Hematopoietic multipotent progenitor cell treated with erythropoietin and hydrocortisone succinate and interleukin-3 and kit ligand, for 15 days (in vitro differentiated cells): ENCODE measurements around the gene EIF2B4.
"Not testable (repeated sequence)": the region's sequence is repeated elsewhere in the genome, so short reads cannot be mapped to it uniquely, and the experiment has no call there.

Experiments
- DNase-seq: peaks from one replicate; pipeline ENCODE4 v3.0.0-alpha.2; 2015; ENCODE audit warnings: low spot score

The EIF2B4 gene

DNA sequence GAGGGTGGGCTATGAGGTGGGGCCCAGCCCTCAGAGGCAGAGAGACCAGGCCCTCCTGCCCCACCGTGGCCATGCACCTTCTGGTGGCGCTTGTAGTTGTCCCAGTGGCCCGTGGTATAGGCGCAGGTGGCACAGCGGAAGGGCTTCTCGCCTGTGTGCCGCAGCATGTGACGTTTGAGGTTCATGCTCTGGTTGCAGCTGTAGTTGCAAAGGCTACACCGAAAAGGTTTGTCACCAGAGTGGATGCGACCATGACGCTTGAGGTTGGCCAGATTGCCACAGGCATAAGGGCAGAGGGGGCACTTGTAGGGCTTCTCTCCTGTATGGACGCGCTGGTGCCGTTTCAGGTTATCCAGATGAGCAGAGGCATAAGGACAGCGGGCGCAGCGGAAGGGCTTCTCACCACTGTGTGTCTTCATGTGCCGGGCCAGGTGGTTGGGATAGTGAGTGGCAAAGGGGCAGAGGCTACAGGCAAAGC is 7.5 kb upstream of the EIF2B4 start:
- no peak for DNase-seq

DNA sequence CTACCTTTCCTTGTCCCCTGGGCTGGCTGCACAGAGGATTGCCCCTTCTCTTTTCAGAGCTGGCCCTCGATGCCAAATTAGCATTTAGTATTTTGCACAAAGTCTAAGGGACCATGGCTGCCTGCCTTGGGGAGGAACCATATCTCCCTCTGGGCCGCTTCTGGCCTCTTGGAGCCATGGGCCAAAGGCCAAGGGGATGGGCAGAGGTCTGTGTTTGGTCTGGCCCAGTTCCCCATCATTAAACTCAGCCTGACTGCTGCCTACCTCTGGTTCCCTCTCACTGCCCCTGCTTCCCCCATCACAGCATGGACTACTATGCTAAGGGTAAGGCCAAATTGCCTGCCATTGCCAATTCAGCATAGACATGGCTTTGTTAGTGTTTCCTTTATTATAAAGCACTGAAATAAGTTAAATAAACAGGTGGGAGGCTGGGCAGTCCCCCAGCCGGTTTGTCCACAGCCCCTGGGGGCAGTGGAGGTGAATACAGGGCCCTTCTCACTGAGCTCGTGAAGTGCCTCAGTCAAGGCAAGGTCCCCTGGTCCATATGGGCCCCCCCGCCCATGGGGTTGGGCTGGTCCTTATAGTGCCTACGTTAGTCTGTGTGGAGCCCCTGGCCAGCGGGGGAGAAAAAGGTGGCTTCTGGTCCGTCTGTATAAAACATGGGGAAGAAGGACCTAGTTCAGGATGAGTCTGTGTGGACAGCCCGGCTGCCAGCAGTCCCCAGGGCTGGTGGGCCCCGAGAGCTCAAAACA is 6.9 kb upstream of the EIF2B4 start:
- DNase-seq = no peak

DNA sequence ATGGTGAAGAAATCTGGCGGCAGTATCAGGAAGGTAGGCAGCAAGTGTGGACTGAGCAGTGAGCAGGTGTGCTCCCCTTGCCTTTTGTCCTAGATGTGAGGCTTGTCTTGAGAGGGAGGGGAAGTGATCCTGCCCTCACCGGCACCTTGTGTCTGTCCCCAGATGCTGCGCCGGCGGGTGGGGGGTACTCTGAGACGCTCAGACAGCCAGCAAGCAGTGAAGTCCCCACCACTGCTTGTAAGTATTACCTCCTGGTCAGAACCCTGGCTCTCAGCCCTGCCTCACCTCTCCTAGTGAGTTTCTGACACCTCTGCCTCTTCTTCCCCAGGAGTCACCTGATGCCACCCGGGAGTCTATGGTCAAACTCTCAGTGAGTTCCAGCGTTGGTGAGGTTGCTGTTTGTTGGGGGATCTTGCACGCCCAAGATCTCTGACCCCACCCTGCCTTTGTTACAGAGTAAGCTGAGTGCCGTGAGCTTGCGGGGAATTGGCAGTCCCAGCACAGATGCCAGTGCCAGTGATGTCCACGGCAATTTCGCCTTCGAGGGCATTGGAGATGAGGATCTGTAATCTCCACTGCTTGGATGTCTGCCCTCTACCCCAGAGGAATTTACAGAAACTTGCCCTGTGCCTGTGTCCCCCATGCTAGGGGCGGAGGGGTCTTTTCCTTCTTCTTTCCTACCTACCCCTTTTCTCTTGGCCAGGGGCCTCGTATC is 6.2 kb upstream of the EIF2B4 start:
- no peak for DNase-seq

DNA sequence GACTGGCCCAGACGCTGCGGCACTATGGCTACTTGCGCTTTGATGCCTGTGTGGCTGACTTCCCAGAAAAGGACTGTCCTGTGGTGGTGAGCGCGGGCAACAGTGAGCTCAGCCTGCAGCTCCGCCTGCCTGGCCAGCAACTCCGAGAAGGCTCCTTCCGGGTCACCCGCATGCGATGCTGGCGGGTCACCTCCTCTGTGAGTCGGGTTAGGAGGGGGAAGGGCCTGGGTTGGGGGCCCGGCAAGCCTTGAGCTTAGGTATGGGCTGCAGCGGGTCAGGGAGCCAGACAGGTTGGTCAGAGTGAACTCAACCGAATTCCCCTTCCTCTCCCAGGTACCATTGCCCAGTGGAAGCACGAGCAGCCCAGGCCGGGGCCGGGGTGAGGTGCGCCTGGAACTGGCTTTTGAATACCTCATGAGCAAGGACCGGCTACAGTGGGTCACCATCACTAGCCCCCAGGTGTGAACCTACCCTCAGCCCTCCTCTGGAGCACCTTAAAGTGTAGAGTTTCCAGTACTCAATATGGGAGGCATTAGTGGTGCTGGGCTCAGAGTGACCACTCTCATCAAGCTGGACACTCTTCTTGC is 5.5 kb upstream of the EIF2B4 start:
- DNase-seq = no peak

DNA sequence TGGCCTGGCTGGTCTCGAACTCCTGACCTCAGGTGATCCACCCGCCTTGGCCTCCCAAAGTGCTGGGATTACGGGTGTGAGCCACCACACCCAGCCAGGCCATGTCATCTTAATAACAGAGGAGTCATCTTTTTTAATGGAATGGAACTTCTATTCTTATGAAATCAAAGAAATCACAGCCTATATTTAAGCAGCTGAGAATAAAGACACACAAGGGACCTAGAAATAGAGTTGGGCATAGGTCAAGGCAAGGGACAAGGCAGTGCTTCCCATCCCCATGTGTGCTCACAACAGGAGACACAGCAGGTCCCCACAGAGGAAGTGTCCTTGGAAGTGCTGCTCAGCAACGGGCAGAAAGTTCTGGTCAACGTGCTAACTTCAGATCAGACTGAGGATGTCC is 3.4 kb upstream of the EIF2B4 start:
- no peak for DNase-seq

DNA sequence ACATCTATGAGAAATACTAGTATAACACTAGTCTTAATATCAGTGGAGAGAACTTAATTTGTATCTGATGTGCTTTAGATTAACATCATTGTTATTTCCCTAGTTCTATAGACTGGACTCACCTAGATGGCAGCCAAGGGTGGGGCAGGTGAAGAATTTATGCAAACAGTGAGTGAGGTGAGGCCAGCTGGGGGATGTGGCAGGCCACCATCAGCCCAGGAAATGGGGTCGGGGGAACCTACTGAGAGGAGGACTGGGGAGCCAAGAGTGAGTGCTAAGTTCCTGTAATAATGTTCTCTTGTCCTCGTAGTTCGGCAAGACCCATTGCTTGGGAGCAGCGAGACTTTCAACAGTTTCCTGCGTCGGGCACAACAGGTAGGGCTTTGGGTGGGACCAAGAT is 2.8 kb upstream of the EIF2B4 start:
- no peak for DNase-seq

DNA sequence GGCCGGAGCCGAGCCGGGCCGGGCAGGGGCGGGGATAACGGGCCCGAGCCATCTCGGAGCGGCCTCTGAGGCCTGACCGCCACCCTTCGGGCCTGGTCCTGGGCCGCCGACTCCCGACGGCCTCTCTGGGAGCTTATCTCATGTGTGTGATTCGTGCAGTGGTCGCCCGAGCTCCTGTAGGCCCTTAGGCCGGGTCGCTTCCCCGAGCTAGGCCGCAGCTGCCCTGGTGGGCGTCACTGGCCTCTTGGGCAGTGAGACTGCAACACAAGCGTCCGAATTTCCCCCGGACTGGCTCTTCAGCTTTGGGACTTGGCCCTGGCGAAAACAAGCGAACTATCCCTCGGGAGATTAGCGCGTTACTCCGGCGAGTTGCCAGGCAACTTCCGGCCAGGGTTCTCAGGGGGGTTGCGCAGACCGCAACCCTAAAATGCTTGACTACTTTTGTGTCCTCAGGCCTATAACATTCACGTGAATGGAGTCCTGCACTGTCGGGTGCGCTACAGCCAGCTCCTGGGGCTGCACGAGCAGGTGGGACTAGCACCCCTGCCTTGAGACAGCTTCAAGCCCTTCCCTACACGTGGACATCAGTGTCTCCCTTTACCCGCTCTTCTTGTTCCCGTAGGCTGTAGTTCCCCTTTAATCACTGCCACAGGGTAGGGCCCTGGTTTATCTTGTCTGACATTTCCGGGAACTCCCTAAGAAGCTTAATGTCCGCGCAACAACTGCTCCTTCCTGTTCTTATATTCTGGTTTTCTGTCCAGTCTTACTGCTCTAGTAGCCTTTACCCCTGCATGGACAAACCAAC is 880 bp upstream of the EIF2B4 start:
- peak; percentile 47 for DNase-seq

DNA sequence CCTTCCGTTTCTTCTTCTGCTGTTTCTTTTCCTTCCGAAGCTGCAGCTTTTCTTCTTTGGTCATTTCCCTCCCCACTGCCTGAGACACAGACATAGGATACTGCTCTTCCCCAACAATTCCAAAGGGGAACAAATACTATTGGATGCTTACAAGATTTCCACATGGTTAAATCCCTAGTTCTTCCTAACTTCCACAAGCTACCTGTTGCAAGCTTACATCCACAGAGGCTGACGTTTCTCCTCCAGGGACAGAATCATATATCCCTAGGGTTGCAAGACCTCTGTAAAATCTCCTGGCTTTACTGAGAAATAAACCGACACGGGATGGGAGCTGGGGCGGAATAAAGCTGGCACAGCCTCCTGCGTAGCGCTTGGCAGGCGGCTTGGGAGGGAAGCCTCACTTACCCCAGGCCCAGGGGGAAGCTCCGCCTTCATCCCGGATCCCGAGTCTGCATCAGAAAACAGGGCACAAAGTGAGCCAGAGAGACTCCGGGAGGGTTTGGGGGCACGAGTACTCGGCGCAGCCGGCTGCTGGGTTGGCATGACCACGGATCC is 590 bp downstream of the EIF2B4 start:
- peak; percentile 40 for DNase-seq

DNA sequence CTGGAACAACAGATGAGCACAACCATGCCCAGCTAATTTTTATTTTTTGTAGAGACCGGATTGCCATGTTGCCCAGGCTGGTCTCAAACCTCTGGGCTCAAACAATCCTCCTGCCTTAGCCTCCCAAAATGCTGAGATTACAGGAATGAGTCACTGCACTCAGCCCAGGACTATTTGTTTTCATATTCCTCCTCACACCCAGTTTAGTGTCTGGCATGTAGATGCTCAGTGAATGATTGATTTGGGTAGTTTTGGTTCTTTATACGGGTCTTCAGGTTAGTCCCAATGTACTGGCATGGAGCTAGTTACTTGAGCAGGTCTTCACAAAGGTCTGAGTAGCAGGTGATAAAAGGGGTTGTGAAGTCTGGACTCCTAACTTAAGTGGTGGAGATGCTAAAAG is 6.2 kb downstream of the EIF2B4 start:
- no peak for DNase-seq

DNA sequence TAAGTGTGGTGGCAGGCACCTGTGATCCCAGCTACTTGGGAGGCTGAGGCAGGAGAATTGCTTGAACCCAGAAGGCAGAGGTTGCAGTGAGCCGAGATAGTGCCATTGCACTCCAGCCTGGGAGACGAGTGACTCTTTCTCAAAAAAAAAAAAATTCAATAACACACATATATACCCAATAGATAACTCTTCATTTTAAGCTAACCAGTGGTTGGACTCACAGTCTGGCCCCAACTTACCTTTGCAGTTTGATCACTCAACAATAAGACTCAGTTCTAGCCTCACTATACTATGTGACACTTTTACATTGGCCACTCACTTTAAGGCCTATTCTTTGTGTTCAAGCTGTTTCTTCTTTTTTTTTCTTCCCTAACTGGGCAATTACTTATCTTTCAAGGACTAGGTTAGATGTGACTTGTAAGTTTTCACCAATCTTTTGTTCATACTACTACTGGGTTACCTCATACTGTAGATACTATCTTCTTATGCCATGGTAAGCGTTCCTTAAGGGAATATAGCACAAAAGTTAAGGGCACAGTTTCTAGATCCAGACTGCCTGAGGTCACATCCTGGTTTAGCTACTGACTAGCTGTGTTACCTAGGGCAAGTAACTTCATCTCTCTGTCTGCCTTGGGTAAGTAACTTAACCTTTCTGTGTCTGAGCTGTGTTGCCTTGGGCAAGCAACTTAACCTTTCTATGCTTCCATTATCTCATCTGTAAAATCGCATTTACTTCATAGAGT is 7.3 kb downstream of the EIF2B4 start:
- no peak for DNase-seq

DNA sequence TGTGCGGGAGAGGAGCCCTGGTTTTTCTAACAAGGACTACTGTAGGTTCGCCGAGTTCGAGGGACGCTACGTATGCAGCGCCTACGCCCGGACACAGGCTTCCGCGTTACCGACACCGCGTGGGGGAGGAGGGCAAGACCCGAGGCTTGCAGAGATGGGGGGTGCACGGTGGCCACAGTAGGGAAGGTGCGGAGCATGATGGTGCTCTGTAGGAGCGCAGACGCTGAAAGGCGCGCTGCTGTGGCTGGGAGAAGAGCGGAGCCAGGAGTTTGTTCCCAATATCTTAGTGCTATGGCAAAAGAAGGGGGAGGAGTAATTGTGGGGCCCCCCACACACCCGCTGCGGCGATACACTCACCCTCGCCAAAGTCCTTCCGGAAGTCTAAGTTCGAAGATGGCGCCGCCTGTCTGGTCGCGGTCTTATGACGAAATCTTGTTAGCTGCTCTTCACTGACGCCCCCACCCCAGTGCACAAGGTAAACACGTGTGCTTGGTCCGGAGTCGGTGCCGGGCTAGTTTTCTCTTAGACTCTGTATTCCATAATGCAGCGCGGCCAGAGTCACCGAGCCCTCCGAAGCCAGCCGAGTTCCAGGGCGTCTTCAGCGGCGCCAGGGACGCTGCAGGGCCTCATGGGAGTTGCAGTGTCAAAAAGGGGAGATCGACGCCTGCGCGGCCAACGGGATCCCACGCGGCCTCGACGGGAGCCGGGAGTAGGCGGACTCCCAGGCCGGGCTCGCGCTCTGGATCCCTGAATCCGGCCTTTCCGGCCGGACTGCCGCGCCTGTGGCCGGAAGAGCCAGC is 13.6 kb downstream of the EIF2B4 start, which contains the start of gene GTF3C2:
TSS of gene GTF3C2 (minus strand) at position 383 of the 800 bp plus-strand sequence. CDS start 13,210 bp downstream, outside the sequence.
- peak; percentile 93 for DNase-seq

DNA sequence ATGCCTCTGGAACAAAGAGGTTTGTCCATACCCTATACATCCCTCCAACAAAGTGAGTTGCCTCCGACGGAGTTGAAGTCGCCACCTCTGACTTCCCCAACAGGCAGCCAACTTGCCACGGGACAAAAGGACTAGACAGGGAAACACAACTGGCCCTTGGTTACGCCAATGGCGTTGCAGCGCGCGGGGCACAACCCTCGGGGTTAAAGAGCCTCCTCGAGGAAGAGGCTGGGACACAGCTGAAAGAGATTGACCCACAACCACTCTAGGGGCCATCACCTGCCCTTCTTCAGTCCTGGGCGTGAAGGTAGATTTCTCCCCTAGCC is 14.1 kb downstream of the EIF2B4 start:
- no peak for DNase-seq

DNA sequence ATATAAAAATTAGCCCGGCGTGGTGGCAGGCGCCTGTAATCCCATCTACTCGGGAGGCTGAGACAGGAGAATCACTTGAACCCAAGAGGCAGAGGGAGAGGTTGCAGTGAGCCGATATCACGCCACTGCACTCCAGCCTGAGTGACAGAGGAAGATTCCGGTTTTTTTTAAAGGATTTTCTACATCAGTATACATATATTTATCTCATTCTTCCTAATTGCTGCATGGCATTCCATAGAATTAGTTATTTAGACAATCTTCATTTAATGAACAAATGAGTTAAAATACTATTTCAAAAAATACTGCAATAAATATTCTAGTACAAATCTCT is 15.6 kb downstream of the EIF2B4 start:
- DNase-seq = no peak

DNA sequence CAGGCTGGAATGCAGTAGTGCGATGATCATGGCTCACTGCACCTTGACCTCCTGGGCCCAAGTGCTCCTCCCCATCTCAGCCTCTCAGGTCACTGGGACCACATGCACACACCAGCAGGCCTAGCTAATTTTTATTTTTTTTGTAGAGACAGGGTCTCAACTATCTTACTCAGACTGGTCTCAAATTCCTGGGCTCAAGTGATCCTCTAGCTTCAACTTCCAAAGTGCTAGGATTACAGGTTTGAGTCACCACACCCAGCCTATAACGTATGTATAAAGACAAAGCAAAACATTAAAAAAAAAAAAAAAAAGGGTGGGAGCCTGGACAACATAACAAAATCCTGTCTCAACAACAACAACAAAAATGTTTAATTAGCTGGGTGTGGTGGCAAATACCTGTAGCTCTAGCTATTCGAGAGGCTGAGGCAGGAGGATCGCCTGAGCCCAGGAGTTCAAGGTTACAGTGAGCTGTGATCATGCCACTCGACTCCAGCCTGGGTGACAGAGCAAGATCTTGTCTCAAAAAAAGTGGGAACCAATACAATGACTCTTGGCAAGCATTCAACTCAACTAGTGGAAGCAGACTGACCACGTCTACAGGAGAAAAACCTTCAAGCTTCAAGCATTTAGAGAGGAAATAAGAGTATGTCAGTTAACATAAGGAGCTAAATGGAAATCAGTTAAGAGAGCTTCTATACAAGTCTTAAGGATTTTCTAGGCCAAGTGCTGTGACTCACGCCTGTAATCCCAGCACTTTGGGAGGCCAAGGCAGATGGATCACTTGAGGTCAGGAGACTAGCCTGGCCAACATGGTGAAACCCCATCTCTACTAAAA is 16.2 kb downstream of the EIF2B4 start:
- no peak for DNase-seq

DNA sequence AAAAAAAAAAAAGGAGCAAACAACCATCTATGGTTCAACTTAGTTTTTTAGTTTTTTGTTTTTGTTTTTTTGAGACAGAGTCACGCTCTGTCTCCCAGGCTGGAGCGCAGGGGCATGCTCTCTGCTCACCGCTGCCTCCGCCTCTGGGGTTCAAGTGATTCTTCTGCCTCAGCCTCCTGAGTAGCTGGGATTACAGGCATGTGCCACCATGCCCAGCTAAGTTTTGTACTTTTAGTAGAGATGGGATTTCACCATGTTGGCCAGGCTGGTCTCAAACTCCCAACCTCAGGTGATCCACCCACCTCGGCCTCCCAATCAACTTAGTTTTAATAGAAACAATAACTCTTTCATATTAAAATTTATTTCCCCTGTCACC is 16.8 kb downstream of the EIF2B4 start:
- DNase-seq = not testable (repeated sequence)

DNA sequence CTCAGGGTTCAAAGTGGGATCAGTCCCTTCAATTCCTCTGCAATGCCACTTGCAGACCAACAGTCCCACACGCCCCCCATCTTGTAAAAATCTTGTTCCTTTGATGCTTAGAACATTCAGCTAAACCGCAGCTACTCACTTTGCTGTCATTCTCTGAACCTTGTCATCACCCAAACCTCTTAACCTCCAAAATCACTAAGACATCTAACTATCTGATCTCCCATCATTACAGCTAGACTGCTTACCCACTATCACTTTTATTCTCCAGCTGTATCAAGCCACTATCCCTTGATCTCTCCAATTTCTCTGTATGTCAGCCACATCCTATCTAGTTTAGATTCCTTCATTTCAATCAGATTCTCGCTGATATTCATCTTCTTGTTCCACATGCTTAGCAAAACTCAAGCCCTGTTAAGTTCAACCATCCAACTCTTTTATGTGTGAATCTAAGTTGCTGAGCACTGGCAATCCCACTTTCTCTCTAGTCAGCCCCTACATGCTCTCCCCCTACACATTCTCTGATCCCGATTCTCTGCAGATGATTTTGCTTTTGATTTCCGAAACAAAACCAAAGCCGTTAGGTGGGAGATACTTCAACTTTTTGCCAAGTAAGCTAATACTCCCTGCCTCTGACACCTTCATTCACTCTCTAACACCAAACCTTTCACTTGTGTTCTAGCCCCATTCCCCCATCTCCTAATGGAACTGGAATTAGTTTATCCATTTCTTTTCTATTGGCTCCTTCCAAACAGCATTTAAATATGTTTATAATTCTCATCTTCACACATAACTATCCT is 18.1 kb downstream of the EIF2B4 start:
- DNase-seq = no peak

DNA sequence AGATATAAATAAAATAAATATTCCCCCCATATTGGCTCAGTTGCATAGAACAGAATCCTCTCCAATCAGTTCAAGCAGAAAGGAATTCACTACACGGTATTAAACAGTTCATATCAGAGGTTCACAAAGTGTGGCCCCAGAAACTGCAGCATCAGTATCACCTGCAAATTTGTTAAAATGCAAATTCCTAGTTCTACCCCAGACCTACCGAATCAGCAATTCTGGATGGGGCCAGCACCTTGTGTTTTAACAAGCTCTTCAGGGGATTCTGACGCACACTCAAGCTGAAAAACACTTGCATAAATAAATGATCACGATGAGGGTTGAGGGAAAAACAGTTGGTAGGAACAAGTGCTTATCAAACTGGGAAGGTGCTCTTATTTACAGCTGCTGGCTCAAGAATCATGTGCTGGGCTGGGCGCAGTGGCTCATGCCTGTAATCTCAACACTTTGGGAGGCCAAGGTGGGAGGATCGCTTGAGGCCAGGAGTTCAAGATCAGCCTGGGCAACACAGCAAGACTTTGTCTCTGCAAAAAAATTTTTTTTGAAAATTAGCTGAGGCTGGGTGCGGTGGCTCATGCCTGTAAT is 19.9 kb downstream of the EIF2B4 start:
- DNase-seq = no peak

DNA sequence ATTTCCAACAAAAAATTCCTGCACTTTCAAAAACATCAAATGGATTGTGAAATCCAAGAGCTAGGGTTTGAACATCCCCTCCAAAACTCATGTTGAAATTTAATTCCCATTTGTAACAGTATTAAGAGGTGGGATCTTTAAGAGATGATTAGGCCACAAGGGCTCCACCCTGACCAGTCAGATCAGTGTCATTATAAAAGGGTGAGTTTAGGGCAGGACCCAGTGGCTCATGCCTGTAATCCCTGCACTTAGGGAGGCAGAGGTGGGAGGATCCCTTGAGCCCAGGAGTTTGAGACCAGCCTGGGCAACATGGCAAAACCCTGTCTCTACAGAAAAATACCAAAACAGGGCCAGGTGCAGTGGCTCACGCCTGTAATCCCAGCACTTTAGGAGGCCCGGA is 22.5 kb downstream of the EIF2B4 start:
- no peak for DNase-seq

DNA sequence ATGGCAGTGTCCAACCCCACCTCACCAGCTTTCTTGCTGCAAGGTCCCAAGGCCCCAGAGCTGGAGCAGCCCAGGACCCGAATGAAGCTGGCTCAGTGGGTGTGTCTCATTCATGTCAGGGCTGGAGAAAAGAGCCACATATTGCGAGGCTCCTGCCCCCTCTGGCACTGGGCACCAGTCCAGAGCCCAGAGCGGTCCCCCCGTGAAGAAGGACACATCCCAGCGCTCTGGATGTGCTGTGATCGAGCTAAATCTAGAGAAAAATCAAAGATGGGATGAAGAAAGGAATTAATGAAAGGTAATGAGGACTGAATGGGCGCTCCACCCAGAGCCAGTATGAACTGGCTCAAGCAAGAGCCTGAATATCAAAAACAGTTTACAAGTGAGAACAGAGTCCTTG is 34.0 kb downstream of the EIF2B4 start:
- no peak for DNase-seq
